Neural cell (in vitro differentiated cells): ENCODE measurements around the gene CPLANE1. TPM values are rescaled to one million over a fixed set of nuclear protein-coding genes. Genes with fewer than 3 reads are reported as not detected.

Source experiments
- H2AFZ ChIP-seq: fragments of 200-600, 300-800 bp; sonication (generic), shearing (Covaris generic); 2 replicates; pipeline ENCODE4 v1.6.0; 2014; ENCODE audit warnings: low read depth, mild to moderate bottlenecking, antibody characterized with exemption, low read length, moderate library complexity
- H3F3A ChIP-seq: fragments of 200-600 bp; shearing (Covaris generic); 2 replicates; pipeline ENCODE4 v1.6.1; 2016; ENCODE audit warnings: mild to moderate bottlenecking, moderate library complexity, mixed read lengths, antibody characterized with exemption, low read length; ENCODE audit not compliant: insufficient read depth, poor library complexity, severe bottlenecking
- H3K27ac ChIP-seq: fragments of 200-600, 300-800 bp; sonication (generic), shearing (Covaris generic); 2 replicates; pipeline ENCODE4 v1.5.1; 2014; ENCODE audit warnings: mild to moderate bottlenecking, low read length, moderate library complexity
- H3K27me3 ChIP-seq: fragments of 300-800, 200-600 bp; sonication (generic), shearing (Covaris generic); 2 replicates; pipeline ENCODE4 v1.6.0; 2014; ENCODE audit warnings: mild to moderate bottlenecking, low read depth, low read length, moderate library complexity; ENCODE audit not compliant: insufficient read depth
- H3K36me3 ChIP-seq: fragments of 300-800, 200-600 bp; sonication (generic), shearing (Covaris generic); 2 replicates; pipeline ENCODE4 v1.5.1; 2014; ENCODE audit warnings: mild to moderate bottlenecking, antibody characterized with exemption, low read length, moderate library complexity; ENCODE audit not compliant: insufficient read depth
- H3K4me2 ChIP-seq: fragments of 300-800, 200-600 bp; sonication (generic), shearing (Covaris generic); 2 replicates; pipeline ENCODE4 v1.6.0; 2014; ENCODE audit warnings: mild to moderate bottlenecking, low read length
- H3K4me3 ChIP-seq: fragments of 300-800, 200-600 bp; sonication (generic), shearing (Covaris generic); 2 replicates; pipeline ENCODE4 v1.5.1; 2014; ENCODE audit warnings: mild to moderate bottlenecking, low read length, moderate library complexity
- H3K79me2 ChIP-seq: fragments of 200-600 bp; shearing (Covaris generic); replicated peaks from 2 replicates; pipeline ENCODE4 v1.6.0; 2014; ENCODE audit warnings: mild to moderate bottlenecking, low read length, moderate library complexity; ENCODE audit not compliant: insufficient read depth
- H3K9ac ChIP-seq: fragments of 300-800, 200-600 bp; sonication (generic), shearing (Covaris generic); 2 replicates; pipeline ENCODE4 v1.6.1; 2016; ENCODE audit warnings: mild to moderate bottlenecking, low read length, mixed read lengths
- H3K9me2 ChIP-seq: fragments of 200-600 bp; shearing (Covaris generic); 2 replicates; pipeline ENCODE4 v1.6.1; 2016; ENCODE audit warnings: mild to moderate bottlenecking, low read length, mixed read lengths; ENCODE audit not compliant: insufficient read depth
- H3K9me3 ChIP-seq: fragments of 200-600, 300-800 bp; sonication (generic), shearing (Covaris generic); 2 replicates; pipeline ENCODE4 v1.6.1; 2016; ENCODE audit warnings: mild to moderate bottlenecking, mixed run types, low read length, moderate library complexity, mixed read lengths
- H4K20me1 ChIP-seq: fragments of 200-600 bp; shearing (Covaris generic); 2 replicates; pipeline ENCODE4 v1.6.1; 2016; ENCODE audit warnings: mild to moderate bottlenecking, mixed run types; ENCODE audit not compliant: insufficient read depth
- EP300 ChIP-seq: fragments of 450-650 bp; conservative IDR thresholded peaks from 2 replicates; pipeline ENCODE4 v1.6.1; 2014; ENCODE audit warnings: antibody characterized with exemption, mild to moderate bottlenecking, moderate library complexity; ENCODE audit not compliant: poor library complexity, severe bottlenecking
- EZH2 ChIP-seq: fragments of 200-600, 300-800 bp; shearing (Covaris generic), sonication (generic); IDR thresholded peaks from 2 replicates; pipeline ENCODE4 v1.6.1; 2014; ENCODE audit warnings: antibody characterized with exemption, low read length, borderline replicate concordance, mild to moderate bottlenecking; ENCODE audit not compliant: insufficient read depth, poor library complexity, severe bottlenecking
- MXI1 ChIP-seq: fragments of 450-650 bp; conservative IDR thresholded peaks from 2 replicates; pipeline ENCODE4 v1.6.1; 2014; ENCODE audit warnings: antibody characterized with exemption, mild to moderate bottlenecking; ENCODE audit not compliant: poor library complexity, severe bottlenecking
- POLR2AphosphoS5 ChIP-seq: IDR thresholded peaks from 2 replicates; pipeline ENCODE4 v1.6.1; 2012
- RAD21 ChIP-seq: fragments of 450-650 bp; conservative IDR thresholded peaks from 2 replicates; pipeline ENCODE4 v1.6.1; 2014; ENCODE audit warnings: antibody characterized with exemption, mild to moderate bottlenecking, moderate library complexity
- REST ChIP-seq: IDR thresholded peaks from 2 replicates; pipeline ENCODE4 v1.6.1; 2012; ENCODE audit warnings: borderline replicate concordance
- SMC3 ChIP-seq: fragments of 450-650 bp; conservative IDR thresholded peaks from 2 replicates; pipeline ENCODE4 v1.6.1; 2014; ENCODE audit warnings: antibody characterized with exemption, mild to moderate bottlenecking, moderate library complexity; ENCODE audit not compliant: poor library complexity
- TAF1 ChIP-seq: IDR thresholded peaks from 2 replicates; pipeline ENCODE4 v1.6.1; 2012; ENCODE audit warnings: low read depth
- polyA plus RNA-seq: library from polyadenylated mRNA; depleted of rRNA; stranded (reverse); fragments of >200 nt; gene quantifications from 2 replicates; pipeline ENCODE4 v1.2.3, GENCODE V29; 2014
- TF ChIP-seq, protein P1 (sequence below): fragments of 450-650 bp; IDR thresholded peaks from 2 replicates; pipeline ENCODE4 v1.5.1; 2014; ENCODE audit warnings: antibody characterized with exemption, mild to moderate bottlenecking, moderate library complexity; ENCODE audit not compliant: poor library complexity, severe bottlenecking

Gene CPLANE1
- polyA plus RNA-seq, 1 donor from 2014 or later: 26.0 TPM

DNA sequence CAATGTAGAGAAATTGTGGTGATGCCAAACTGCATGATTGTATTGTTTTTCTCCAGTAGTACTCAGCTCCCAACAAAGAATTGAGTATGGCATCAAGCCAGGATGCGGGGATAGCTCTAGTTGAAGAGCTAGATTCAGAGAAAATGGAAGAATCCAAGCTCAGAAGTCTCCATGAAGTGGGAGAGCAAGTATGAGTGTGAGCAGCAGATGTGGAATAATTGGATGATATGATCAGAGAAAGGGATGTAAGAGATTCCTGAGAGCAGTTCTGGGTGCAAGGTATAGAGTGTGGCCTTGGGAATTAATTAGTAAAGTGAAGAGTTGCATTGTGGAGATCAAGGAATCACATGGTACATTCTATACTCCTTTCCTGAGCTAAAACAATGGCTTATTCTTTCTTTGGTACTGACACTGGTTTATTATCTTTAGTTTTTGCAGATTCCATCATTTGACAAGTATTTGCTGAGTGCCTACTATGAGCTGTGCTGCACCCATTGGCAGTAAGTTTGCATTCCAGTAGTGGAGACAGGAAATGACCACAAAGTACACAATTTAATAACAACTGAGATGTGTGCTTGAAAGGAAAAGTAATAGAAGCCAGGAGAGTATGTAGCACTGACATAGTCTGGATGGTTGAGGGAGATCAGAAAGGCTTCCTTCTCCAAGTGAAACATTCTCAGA, 177.1 kb downstream of the CPLANE1 start:
- TF ChIP-seq REST: no peak
- no peak for TF ChIP-seq TAF1
- TF ChIP-seq, protein P1, sequence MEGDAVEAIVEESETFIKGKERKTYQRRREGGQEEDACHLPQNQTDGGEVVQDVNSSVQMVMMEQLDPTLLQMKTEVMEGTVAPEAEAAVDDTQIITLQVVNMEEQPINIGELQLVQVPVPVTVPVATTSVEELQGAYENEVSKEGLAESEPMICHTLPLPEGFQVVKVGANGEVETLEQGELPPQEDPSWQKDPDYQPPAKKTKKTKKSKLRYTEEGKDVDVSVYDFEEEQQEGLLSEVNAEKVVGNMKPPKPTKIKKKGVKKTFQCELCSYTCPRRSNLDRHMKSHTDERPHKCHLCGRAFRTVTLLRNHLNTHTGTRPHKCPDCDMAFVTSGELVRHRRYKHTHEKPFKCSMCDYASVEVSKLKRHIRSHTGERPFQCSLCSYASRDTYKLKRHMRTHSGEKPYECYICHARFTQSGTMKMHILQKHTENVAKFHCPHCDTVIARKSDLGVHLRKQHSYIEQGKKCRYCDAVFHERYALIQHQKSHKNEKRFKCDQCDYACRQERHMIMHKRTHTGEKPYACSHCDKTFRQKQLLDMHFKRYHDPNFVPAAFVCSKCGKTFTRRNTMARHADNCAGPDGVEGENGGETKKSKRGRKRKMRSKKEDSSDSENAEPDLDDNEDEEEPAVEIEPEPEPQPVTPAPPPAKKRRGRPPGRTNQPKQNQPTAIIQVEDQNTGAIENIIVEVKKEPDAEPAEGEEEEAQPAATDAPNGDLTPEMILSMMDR: no peak
- no peak for TF ChIP-seq POLR2AphosphoS5
- no peak for TF ChIP-seq EZH2
- TF ChIP-seq SMC3: no peak
- no peak for TF ChIP-seq RAD21
- no peak for TF ChIP-seq EP300
- no peak for TF ChIP-seq MXI1
- Histone ChIP-seq H3K9ac (no peak overlapping the region), H3K4me3 (no peak overlapping the region), H3K27me3 (no peaks in the 10 kb centered on the region), H3K4me2 (no peak overlapping the region), H3K9me3 (no peaks in the 10 kb centered on the region), H2AFZ (no peak overlapping the region), H3K27ac (no peak overlapping the region), H3K36me3 (no peaks in the 10 kb centered on the region), H3K79me2 (no peaks in the 10 kb centered on the region), H4K20me1 (no peaks in the 10 kb centered on the region), H3K9me2 (no peaks in the 10 kb centered on the region), H3F3A (no peaks in the 10 kb centered on the region)

GRCh38 chr5:37071487-37071886, 177.7 kb downstream of the CPLANE1 start:
- Histone ChIP-seq H4K20me1 (no peaks in the 10 kb centered on the region), H2AFZ (no peak overlapping the region), H3K27me3 (no peaks in the 10 kb centered on the region), H3K4me2 (no peak overlapping the region), H3K27ac (no peak overlapping the region), H3K9ac (no peak overlapping the region), H3F3A (no peaks in the 10 kb centered on the region), H3K9me3 (no peaks in the 10 kb centered on the region), H3K36me3 (no peaks in the 10 kb centered on the region), H3K4me3 (no peak overlapping the region), H3K9me2 (no peaks in the 10 kb centered on the region), H3K79me2 (no peaks in the 10 kb centered on the region)
- TF ChIP-seq POLR2AphosphoS5 (no peak), REST (no peak), EZH2 (no peak), EP300 (no peak), RAD21 (no peak), TAF1 (no peak), SMC3 (no peak), MXI1 (no peak)
- TF ChIP-seq, protein P1: no peak
